SIG-M5 treated with dmso at 0.1 percent for 504 hours (cell line): ENCODE measurements around the gene SMG6.
A peak's percentile ranks its signal among the peaks of the same experiment; 100 is the strongest.

Source experiments
- DNase-seq: peaks from one replicate; lab custom pipeline; 2025; ENCODE audit not compliant: unreplicated experiment; lab: John Stamatoyannopoulos, UW

SMG6 gene

DNA sequence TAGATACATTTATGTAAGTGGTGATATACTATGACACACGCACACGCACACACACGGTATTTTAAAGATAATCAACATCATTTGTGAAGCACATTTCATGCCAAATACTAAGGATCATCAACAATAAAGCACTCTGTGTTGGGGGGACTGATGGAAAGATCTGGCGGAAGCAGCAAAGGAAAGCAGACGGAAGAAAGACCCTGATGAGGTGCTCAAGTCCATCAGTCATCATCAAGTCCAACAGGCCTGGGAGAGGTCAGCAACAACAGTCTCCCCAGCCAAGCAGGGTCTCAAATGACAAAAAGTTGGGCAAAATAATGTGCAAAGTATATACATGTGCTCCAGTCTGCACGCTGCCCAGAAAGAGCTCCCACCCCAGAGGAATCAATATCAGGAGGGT lies 193.1 kb downstream of the SMG6 start:
- no peak for DNase-seq

DNA sequence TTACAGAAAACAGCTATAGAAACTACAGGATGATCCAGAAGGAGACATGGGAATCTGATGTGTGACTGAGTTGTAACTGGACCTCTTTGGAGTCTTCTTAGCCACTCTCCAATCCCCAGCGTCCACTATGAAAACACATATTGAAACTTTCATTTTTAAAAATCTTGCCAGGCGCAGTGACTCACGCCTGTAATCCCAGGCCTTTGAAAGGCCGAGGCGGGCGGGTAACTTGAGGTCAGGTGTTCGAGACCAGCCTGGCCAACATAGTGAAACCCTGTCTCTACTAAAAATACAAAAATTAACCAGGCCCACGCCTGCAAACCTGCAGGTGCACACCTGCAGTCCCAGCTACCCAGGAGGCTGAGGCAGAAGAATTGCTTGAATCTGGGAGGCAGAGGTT lies 195.4 kb downstream of the SMG6 start:
- no peak for DNase-seq

DNA sequence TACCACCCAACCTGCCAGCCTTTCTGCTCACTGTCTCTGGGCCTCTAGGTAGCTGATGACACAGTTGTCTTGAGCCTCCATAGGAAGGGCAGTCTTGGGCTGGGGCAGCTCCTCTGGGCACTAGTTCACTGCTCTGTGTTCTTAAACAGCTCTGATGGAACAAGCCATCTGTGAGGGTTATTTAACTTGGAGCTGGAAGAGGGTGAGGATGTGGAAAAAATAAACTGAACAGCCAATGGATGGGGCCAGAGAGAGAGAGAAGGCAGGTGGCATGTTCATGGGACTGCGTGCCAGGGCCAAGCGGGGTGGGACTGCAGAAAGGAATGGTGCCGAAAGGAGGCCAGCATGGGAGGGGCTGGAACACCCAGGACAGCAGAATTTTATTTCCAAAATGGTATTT lies 196.1 kb downstream of the SMG6 start:
- no peak for DNase-seq

DNA sequence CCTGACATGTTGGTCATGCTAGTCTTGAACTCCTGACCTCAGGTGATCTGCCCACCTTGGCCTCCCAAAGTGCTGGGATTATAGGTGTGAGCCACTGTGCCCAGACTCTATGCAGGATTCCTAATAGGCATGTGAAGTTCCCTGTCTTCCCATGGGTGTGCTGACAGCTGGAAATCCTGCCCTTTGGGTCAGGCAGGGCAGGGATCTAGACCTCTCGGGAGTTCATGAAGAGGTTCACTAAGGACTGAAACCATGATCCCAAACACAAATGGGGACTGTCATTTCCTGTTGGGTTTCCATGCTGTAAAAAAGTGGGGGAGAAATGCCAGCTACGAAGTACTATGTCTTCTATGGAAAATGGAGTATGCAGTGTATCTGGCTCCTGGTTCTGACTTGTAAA lies 196.5 kb downstream of the SMG6 start:
- no peak for DNase-seq

DNA sequence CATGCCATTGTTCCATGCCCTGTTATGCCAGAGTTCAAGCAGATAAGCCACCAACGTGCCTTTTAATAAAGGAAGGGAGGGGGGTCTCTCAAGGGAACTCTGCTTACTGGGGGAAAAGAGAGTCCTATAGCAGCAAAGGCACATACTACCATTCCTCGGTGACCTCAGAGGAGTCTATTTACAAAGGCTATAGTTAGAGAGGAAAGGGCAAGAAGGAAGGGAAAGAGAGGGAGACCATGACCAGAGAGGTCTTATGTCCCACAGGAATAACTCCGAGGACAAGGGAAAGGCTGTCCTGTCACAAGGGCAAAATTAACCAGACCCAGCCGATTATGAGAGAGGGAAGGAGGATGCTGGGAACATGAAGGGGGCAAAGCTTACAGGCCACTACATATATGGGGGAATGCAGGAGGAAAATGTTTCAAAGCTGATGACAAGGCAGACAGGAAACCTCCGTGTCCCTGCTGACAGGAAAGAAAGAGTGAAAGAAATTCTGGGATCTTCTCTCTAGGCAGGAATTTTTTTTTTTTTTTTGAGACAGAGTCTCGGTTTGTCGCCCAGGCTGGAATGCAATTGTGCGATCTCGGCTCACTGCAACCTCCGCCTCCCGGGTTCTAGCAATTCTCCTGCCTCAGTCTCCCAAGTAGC lies 197.2 kb downstream of the SMG6 start:
- no peak for DNase-seq

DNA sequence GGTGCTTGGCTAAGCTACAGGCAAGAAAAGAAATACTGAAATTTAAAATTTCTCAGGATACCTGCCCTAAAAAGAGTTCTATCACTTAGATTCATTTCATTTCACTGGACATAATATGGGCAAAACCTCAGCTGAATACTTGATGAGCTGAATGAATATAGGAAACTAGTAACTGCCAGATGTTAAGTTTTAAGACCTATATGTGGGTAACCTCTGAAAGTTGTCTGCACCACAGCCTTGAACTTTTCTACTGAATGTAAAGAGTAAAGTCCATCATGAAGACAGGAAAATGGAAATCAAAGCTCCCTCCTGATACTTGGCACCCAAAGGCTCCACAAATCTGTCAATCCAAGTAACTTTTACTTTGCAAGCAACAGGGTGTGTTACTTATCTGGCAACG lies 197.9 kb downstream of the SMG6 start:
- no peak for DNase-seq

DNA sequence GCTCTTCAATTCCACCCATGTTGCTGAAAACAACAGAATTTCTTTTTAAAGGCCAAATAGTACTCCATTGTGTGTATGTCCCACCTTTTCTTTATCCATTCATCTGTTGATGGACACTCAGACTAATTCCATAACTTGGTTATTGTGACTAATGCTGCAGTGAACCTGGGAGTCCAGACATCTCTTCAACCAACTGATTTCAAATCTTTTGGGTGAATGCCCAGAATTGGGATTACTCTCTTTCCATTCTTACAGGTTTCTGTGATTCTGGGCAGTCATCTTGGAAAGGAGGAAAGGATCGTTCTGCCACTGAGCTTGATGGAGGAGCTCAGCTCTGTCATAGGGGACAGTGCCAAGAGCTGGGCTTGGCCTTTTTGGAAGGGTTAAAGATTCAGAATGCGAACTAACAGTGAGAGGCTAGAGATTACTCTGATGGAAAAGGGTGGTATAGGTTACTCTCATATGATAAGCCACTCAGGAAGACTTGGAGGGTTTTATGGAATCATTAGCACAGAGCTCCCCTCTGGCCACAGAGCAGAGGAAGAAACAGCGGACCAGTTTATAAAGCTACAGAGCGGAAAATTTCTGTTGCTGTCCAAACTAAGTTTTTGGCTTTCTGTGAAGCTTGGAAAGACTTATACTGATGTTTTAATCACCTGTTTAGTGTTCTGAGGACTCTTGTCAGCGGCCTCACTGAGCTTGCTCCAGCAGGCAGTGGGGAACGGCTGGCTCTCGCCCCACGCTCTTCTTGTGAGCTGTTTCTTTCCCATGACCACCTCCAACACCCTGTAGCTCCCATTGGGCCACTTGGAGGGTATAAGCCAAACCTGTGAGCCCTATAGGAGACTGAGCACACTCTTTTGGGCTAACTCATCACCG lies 200.4 kb downstream of the SMG6 start:
- DNase-seq, result no peak

DNA sequence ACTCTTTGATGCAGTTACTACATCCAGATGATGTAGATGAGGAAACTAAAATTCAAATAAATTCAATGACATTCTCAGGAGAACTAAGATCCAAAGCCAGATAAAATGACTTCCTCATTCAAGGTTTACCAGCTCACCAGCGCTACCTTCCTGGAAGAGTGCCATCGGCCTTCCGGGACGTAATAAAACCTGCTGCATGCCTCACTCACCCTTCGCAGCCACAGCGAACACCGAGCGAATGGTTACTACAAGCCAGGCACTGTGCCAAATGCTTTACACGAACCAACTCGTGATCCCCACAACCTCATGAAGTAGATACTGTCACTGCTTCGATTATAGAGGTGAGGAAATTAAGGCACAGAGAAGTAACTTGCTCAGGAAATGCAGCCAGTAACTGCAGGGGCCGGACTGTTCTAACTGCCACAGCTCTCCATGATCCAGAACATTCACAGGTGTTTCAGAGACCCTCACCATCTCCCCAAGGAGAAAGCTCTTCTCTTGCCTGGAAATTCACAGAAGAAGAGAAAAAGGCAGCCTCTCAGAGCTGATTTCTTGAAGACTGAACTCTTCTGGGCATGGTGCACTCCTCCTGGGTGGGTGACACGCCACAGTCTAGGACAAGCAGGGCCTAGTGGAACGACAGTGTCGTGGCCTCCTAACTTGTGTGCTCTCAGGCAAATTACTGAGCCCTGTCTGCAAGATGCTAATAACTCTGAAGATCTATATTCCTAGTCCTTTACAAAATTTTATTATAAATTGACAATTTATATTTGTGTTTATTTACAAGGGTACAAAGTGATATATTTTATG lies 201.9 kb downstream of the SMG6 start:
- DNase-seq, result peak; percentile 58

DNA sequence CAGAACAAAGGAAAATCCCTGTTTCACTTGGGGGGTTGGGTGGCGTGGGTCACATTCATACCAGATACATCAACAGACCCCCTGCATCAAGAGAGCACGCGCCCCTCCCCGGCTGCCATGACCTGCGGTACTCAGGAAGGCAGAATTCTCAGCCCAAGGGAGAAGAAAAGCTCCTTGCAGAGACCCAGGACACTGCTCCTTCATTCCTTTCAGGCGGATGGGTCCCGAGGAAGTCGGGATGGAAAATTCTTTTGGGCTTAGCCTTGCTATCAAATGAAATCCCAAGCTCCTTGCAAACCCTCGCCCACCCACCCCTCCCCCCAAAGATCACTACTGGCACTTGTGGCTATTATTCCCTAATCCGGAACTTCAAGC lies 208.1 kb downstream of the SMG6 start:
- no peak for DNase-seq

DNA sequence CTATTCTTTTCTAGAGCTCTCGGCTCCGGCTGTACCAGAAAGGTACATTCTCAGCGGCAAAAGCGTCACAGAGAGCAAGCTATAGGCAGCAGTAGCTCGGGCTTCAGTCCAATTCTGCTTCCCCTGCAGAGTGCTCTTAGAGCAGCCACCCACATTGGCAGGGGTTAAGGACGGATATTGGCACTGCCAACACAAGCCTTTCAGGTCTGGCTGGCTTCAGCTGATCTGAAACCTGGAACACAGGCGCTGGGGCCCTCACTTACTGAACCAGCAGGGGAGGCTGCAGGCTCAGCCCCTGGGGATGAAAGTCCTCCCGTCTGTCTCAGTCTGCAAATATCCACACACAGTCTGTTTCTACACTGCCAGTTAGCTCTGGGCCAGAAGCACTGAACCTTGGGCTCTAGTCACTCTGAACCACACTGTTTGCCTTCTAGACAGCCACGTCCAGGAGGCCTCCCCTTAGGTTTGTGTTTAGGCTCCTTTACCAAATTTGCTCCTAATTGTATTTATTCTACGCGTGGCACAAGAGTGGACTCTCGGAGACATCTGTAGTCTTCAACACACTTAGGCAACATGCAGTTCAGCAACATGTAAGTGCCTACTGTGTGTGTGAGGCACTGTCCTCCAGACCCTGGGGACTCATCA lies 208.6 kb downstream of the SMG6 start:
- peak; percentile 30 for DNase-seq

DNA sequence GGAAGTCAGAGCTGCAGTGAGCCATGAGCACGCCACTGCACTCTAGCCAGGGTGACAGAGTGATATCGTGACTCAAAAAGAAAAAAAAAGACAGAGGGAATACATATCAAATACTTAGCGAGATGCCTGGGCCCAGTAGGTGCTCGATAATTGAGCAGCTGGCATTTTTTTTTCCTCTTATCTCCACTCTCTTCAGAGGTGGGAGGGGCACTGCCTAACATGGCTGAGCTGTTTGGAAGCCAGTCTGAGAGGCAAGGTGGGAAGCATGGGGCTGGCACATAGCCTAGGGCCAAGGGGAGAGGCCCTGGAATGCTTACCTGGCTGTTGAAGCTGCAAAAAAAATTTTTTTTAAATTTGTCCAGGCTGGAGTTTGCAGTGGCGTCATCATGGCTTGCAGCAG lies 210.2 kb downstream of the SMG6 start:
- no peak for DNase-seq

DNA sequence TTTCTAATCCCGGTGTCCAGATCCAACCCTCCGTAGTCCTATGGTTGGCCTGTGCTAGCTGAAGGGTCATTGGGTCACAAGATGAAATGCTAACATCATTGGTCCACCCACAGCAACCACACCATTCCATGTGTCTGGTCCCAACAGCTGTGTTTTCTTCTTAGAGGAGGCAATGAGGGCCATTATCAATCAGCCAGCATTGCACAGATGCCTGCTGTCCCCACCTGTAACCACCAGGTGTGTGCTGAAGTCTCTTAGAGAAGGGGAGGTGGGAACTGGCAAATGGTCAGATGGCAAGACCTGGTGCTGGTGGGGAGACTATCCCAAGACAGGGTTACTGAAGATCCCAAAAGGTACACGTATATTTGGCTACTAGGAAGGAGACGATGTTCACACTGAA lies 211.3 kb downstream of the SMG6 start:
- DNase-seq, result no peak

DNA sequence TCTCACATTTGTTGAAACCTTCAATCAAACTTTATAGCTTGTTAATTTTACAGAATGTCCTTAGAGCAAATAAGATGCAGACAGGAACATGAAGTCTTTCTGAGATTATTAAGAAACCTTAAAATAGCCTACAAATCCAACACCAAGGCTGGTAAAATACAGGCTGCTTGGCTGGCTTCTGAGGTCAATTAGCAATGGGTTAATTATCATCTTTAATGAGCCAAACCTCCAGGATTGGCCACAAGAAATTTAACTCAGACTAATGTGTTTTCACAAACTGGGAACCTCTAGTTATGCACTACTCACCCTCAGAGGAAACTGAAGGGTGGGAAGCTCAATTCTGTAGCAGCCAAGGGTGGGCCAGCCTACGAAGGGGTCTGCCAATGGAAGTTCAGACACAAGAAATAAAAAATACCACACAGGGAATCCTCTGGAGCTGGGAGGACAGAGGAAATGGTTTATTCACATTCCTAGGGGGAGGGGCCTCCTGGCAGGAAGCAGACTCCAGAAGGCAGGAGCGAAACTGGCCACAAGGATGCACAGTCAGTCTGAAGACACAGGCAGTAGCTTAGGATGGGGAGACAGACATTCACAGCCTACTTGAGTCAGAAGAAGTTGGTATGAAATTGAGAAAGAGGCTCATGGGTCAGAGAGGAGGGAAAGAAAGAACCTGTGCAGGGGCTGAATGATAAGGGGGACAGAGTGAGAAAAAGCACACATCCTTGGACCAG lies 212.6 kb downstream of the SMG6 start:
- no peak for DNase-seq

DNA sequence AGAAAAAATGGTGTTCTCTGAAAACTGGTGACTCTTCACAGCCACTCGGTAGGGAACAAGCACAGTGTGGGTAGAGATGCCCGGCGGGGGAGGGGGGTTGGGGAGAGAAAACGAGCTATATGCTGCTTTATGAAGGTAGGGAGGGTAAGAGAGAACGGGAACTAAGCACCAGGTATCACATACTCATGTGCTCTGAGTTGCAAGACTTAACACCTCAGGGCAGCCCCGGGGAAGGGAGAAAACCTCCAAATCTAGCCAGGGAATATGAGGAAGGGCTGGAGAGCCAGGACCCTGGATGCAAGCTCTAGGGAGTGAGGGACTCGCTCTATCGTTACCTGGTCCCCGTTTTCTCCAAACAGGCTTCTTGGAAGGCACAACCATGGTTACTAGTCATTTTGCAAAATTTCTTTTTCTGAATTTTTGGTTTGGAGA lies 213.4 kb downstream of the SMG6 start:
- DNase-seq, result no peak

DNA sequence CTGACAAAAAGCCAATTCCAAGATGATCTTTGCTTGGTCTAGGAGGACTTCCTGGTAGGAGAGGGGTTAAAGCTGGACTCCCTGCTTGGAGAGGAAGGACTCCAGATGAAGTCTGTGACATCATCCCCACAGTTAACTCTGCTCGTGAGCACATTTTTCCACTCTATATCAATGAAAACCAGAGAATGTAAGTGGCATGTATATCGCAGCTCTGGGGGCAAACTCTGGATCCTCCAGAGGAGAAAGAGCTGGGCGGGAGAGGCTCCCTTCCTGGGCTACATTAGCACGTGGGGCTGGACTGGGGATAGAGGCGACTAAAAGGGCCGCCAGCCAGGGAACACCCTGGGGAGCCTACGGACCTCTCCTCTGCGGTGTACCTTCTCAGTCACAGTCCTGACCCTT lies 214.6 kb downstream of the SMG6 start:
- DNase-seq, result no peak

DNA sequence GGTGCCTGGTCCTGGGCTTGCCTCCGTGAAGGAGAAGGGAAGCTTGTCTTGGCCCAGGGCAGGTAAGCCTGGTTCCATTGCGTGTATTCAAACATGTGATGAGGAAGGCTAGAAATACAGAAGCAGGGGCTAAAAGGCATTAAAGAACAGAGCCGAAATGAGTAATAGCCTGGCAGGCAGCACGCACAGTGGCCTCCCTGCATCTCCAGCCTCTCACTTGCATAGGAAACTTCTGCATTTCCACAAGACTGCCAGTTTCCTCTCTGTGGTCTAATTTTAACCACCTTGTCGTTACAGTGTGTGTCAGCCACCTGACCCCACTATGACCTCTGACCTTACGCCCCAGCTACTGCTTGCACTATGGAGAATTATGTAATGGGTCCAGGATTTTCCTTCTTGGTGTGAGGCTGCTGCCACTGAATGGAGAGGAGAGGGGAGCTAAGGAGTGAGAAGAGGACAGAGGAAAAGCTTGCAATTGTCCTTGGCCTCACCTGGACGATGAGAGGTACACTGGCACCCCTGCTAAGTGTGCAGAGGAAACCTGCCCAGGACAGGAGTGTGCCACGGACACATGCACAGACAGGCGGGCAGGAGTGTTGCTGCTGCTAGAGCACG lies 215.9 kb downstream of the SMG6 start:
- DNase-seq, result peak; percentile 95

DNA sequence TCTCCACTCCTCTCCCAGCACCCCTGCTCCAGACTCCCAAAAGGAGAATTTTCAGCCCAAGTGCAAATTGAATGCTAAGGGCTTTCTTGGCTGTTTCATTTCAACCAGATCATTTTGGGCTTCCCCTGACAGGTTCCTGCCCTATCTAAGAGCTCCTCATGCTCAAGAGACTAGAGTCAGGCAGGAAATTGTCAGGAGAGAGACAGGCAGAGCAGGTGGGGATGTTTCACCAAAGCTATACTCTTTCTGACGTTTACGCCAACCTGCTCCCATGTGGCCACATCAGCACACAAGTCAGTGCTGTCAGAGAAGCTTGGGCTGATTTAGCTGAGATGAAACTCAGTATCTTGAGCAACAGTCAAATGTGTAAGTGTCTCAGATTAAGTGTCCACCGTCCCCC lies 217.3 kb downstream of the SMG6 start:
- no peak for DNase-seq

DNA sequence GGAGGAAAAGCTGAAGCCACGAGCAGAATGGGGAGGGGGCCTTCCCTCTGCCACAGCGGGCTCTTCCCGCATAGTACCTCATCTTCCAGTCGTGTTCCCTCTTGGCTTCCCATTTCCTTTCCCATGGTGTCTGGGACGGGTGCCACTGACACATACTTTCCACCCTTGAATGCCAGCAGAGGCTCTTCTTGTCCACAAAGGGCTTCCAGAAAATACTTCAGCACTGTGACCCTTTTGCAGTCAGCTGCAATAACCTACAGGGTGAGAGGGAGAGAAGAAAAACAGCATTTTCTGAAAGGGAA lies 218.0 kb downstream of the SMG6 start:
- DNase-seq, result no peak

DNA sequence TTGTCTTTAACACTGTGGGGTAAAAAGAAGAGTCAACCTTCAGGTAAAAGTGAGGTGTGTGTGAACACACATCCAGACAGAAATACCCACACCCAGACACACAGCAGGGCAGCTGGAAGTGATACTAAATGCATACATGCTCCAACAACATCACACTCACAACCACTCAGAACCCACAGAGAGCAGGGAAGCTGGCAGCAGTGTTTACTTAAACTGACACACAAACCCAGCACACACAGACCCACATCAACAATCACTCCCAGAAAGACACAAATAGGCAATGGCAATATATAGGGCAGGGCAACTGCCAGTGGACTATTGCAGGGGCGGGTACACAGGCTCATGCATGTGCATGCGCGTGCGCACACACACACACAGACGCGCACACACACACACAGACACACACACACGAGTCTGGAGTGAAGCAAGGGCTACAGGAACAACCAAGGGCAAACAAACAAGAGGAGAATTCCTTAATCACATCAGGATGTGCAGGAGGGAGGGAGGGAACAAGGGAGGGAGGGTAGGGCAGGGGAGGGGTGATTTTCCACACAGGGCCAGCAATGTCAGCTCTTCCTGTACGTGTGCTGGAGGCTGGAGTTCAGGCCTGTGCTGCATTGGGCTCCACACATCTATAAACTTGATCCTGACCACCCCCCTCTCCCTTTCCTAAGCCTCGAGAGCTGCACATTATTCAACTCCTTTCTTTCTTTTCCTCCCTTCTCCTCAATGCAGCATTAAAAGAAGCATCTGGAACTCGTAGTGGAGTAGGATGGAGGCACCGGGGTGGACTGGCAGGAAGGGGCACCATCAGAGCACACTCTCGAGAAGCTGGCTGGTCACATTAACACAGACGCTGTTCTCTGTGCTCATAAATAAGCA lies 218.6 kb downstream of the SMG6 start:
- DNase-seq, result no peak
